GM12878 (cell line): ENCODE measurements around the gene LSM10. TPM values are rescaled to one million over a fixed set of nuclear protein-coding genes. Genes with fewer than 3 reads are reported as not detected.

Experiments
- ATAC-seq: fragments of 200-7000 bp; cut with Tn5 transposase; 3 replicates; pipeline ENCODE4 v1.9.1; 2020; ENCODE audit warnings: mild to moderate bottlenecking, moderate library complexity
- BruUV-seq: library from RNA; stranded (reverse); fragments of 400-500 nt; replicated peaks from 2 replicates; lab custom pipeline; 2021; lab: Mats Ljungman, UMichigan
- CTCF ChIA-PET: fragments of 300-600 bp; sonication (Branson Sonifier 250); formaldehyde crosslinking; extraction: SDS; loops from one replicate; lab custom pipeline; 2021; ENCODE audit warnings: inconsistent platforms; lab: Yijun Ruan, JAX
- POLR2A ChIA-PET: fragments of 350-600 bp; formaldehyde crosslinking; extraction: SDS; loops from one replicate; lab custom pipeline; 2021; ENCODE audit warnings: inconsistent platforms; lab: Charles Lee
- RAD21 ChIA-PET: fragments of 300-600 bp; sonication (Branson Sonifier 250); formaldehyde crosslinking; loops from one replicate; lab custom pipeline; 2023; ENCODE audit warnings: antibody characterized with exemption; ENCODE audit not compliant: unreplicated experiment; lab: Charles Lee
- SMC1A ChIA-PET: fragments of 300-600 bp; sonication (Branson Sonifier 250); formaldehyde crosslinking; loops from one replicate; lab custom pipeline; 2023; ENCODE audit not compliant: unreplicated experiment, uncharacterized antibody; lab: Charles Lee
- DNase-seq: peaks from one replicate; pipeline ENCODE4 v3.0.0-alpha.2; 2011; ENCODE audit warnings: low read depth, low spot score
- FAIRE-seq: peaks from 3 replicates; lab custom pipeline; 2011; peaks lifted over from hg19 to GRCh38; lab: Jason Lieb, UNC
- H2AFZ ChIP-seq: 2 replicates; pipeline ENCODE4 v1.6.0; 2011; ENCODE audit warnings: low read depth, low read length, control low read depth; ENCODE audit not compliant: control insufficient read depth
- H3K27ac ChIP-seq: 2 replicates; pipeline ENCODE4 v1.5.1; 2011; ENCODE audit warnings: control low read depth; ENCODE audit not compliant: control insufficient read depth, insufficient read depth
- H3K27me3 ChIP-seq, 2 experiments: replicated peaks in 1 of 2; 2 replicates each; pipeline versions ENCODE4 v1.6.0 to v1.6.1; 2011; ENCODE audit warnings: low read length in 1 of 2; ENCODE audit not compliant: control insufficient read depth in 2 of 2, insufficient read depth in 2 of 2
- H3K36me3 ChIP-seq, 2 experiments: 2 replicates each; pipeline ENCODE4 v1.5.1; 2011; ENCODE audit warnings: low read length in 1 of 2; ENCODE audit not compliant: control insufficient read depth in 2 of 2, insufficient read depth in 2 of 2
- H3K4me1 ChIP-seq: 2 replicates; pipeline ENCODE4 v1.6.1; 2011; ENCODE audit warnings: mild to moderate bottlenecking, low read length, moderate library complexity, mixed read lengths; ENCODE audit not compliant: control insufficient read depth, insufficient read depth
- H3K4me2 ChIP-seq: 2 replicates; pipeline ENCODE4 v1.6.0; 2011; ENCODE audit warnings: control low read depth; ENCODE audit not compliant: control insufficient read depth, insufficient read depth
- H3K4me3 ChIP-seq: fragments of 200-600 bp; sonication (generic); 2 replicates; pipeline ENCODE4 v1.5.1; 2016
- H3K79me2 ChIP-seq: 2 replicates; pipeline ENCODE4 v1.6.0; 2011; ENCODE audit warnings: low read length; ENCODE audit not compliant: control insufficient read depth, insufficient read depth
- H3K9ac ChIP-seq: 2 replicates; pipeline ENCODE4 v1.8.0; 2011; ENCODE audit warnings: low read length, control low read depth, mixed read lengths; ENCODE audit not compliant: control insufficient read depth, insufficient read depth
- H3K9me3 ChIP-seq: replicated peaks from 3 replicates; pipeline ENCODE4 v1.5.1; 2011; ENCODE audit warnings: mild to moderate bottlenecking, low read length; ENCODE audit not compliant: control insufficient read depth, insufficient read depth
- H4K20me1 ChIP-seq: 2 replicates; pipeline ENCODE4 v1.6.0; 2011; ENCODE audit not compliant: control insufficient read depth, insufficient read depth
- KLF5 ChIP-seq: fragments of 450-650 bp; IDR thresholded peaks from 2 replicates; pipeline ENCODE4 v1.6.1; 2014; ENCODE audit warnings: mild to moderate bottlenecking; ENCODE audit not compliant: partially characterized antibody
- MTA3 ChIP-seq: IDR thresholded peaks from 2 replicates; pipeline ENCODE4 v1.6.1; 2012; ENCODE audit warnings: low read length, inconsistent platforms, borderline replicate concordance
- RAD21 ChIP-seq: IDR thresholded peaks from 2 replicates; pipeline ENCODE4 v1.6.1; 2011; ENCODE audit warnings: mild to moderate bottlenecking, low read depth, low read length, moderate library complexity; ENCODE audit not compliant: insufficient read depth
- YBX1 ChIP-seq: fragments of 450-650 bp; IDR thresholded peaks from 2 replicates; pipeline ENCODE4 v1.6.1; 2016; ENCODE audit warnings: antibody characterized with exemption
- WGBS: methylation state at CpG from one replicate; pipeline ENCODE4 v1.1.6; 2016; ENCODE audit warnings: low lambda C conversion rate; ENCODE audit not compliant: insufficient replicate concordance, insufficient coverage; ENCODE audit errors: missing lambda C conversion rate; 5-methylcytosine and 5-hydroxymethylcytosine counted together
- in situ Hi-C: fragments of 300-500 bp; cut with MboI; formaldehyde crosslinking; loops from 9 replicates; pipeline ENCODE4 v1.14.3; 2018; ENCODE audit warnings: mixed read lengths
- intact Hi-C: fragments of 100-400 bp; cut with micrococcal nuclease; formaldehyde crosslinking; loops from one replicate; pipeline ENCODE4 v1.14.2; 2022; ENCODE audit not compliant: unreplicated experiment
- polyA plus RNA-seq, 11 experiments: library from polyadenylated mRNA; depleted of rRNA in 4 of 11; unstranded in 6 of 11; stranded (reverse) in 5 of 11; fragments of >200 nt; fragmentation: Nextera tagmentation in 4 of 11; fragmentation: Illumina TruSeq in 1 of 11; extraction: Ambion mirVana in 4 of 11; extraction: Trizol in 1 of 11; gene quantifications; 1 replicate in 1 of 11; 2 replicates in 10 of 11; pipeline versions ENCODE4 v1.2.1 to v1.2.3, GENCODE V29; 2011 to 2016; ENCODE audit warnings: inconsistent platforms in 2 of 11, missing spikeins in 2 of 11, low read depth in 1 of 11
- total RNA-seq, 4 experiments: library from RNA; depleted of rRNA in 3 of 4; stranded (reverse); fragments of >200 nt in 3 of 4; fragmentation: Illumina TruSeq in 1 of 4; extraction: Trizol in 1 of 4; gene quantifications; 2 replicates each; pipeline versions ENCODE4 v1.2.1 to v1.2.3, GENCODE V29; 2013 to 2021
- TF ChIP-seq, protein P1 (sequence below): IDR thresholded peaks from 2 replicates; pipeline ENCODE4 v1.6.1; 2011; ENCODE audit warnings: low read depth, mild to moderate bottlenecking, low read length, moderate library complexity, borderline replicate concordance; ENCODE audit errors: extremely low read depth

Gene LSM10
- total and polyA plus RNA-seq, 10 of the 15 experiments (the other 5 are each of a cell fraction or from before 2014, with no cell fraction given), result 13.1 to 103 (median 57.5) TPM

DNA sequence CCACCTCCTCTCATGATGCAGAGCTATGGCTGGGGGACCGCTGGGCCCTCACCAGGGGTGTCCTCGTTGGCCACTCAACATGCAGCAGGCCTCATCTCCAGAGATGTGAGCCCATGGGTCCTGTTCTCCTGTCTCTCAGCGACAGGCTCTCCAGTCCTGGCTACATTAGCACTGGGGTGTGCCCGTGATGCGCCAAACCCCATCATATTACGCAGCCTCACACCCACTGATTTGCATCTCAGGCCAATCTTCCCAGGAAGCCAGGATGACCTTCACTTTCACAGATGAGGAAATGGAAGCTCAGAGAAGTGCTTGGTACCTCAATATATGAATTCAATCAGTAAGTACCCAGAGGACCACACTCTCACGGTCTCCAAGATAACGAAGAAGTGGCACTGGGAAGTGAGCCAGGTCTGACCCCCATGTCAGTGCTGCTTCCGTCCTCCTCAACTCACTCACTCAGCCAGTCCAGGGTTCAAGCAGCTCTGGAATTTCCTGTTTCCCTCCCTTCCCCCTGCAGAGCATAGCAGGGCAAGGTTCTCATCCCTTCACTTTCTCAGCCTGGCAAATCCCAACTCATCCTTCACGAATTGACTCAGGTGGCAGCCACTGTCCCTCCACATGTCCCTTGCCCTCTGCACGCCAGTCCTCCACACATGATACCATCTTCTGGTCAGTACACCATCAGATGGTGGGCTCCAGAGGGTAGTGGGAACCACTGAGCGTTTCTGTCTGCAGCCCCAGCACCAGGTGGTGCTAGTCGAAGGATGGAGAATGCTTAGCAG, 45.4 kb downstream of the LSM10 start:
- no peak overlapping the region for H3K4me3 ChIP-seq
- no peaks in the 10 kb centered on the region for H4K20me1 ChIP-seq
- H3K27ac ChIP-seq, result no peak overlapping the region
- no peaks in the 10 kb centered on the region for H3K9me3 ChIP-seq
- POLR2A ChIA-PET, result interaction anchor here (0.6 kb wide), 1 partner anchor 20 kb away, joined by 4 read pairs; no protein-coding TSS in a partner anchor
- SMC1A ChIA-PET, result interaction anchor here (1.4 kb wide), 1 partner anchor 45 kb away, joined by 4 read pairs; no protein-coding TSS in a partner anchor
- H3K27me3 ChIP-seq, result no peaks in the 10 kb centered on the region
- WGBS, result 91% methylated on average over 13 of the region's 13 CpGs
- no peak overlapping the region for H3K4me2 ChIP-seq
- RAD21 ChIA-PET, result interaction anchor here (0.9 kb wide), 1 partner anchor 10 kb away, joined by 3 read pairs; no protein-coding TSS in a partner anchor
- TF ChIP-seq MTA3 (no peak), YBX1 (no peak), KLF5 (no peak), RAD21 (no peak)
- TF ChIP-seq, protein P1, sequence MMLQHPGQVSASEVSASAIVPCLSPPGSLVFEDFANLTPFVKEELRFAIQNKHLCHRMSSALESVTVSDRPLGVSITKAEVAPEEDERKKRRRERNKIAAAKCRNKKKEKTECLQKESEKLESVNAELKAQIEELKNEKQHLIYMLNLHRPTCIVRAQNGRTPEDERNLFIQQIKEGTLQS, result no peak
- TF ChIP-seq, all 136 proteins: peak for 0
- FAIRE-seq (no peak), ATAC-seq (no peak), DNase-seq (no peak)
- CTCF ChIA-PET, result interaction anchor here (0.6 to 13.5 kb wide), 4 partner anchors 10 to 68 kb away, joined by 3 to 157 read pairs (median 4); no protein-coding TSS in a partner anchor
- no peak overlapping the region for H3K9ac ChIP-seq
- no peaks in the 10 kb centered on the region; the same call in 1 of the 2 replicates for H3K79me2 ChIP-seq
- peaks cover 37% of the 10 kb centered on the region for H3K4me1 ChIP-seq
- no peak overlapping the region for H2AFZ ChIP-seq
- intact Hi-C loops, result no loop called here
- H3K36me3 ChIP-seq, result peaks cover 12 to 22% of the 10 kb centered on the region in 2 experiments
- BruUV-seq, result no TSS peak
- in situ Hi-C loops, result no loop called here
